ENCODE measurements around the gene SAE1.

DNA sequence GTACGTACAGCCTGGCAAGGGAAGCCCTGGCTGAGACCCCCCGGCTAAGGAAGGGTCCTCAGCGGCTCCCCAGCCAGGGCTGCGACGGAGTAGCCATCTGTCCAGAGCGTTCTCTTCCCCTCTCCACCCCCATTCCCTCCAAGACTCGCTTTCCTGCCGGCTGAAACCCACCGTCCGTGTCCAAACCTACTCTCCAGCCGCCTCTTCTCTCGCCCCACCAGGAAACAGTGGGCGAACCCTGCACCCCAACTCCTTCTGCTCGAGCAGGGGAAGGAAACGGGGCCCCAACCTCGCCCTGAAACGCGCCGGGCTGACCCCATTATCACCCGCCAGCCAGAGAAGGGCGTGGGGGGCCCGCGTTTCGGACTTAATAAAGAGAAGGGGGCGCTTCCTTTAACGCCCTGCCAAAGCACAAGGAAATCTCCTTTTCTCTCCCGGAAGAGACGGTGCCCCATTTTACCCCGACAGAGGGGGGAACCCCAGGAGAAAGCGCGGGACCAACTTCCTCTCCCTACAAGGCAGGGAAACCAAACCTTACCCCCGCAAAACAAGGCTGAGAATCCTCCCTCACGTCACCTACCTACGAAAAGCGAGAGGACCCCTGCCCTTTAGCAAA, 19.5 kb upstream of the SAE1 start:
- TF ChIP-seq EZH2 (IDR thresholded peaks at IDR 0.05; ENCODE audit: borderline replicate concordance, low read depth, low read length, poor library complexity, severe bottlenecking): no peak
- TF ChIP-seq, protein P1, sequence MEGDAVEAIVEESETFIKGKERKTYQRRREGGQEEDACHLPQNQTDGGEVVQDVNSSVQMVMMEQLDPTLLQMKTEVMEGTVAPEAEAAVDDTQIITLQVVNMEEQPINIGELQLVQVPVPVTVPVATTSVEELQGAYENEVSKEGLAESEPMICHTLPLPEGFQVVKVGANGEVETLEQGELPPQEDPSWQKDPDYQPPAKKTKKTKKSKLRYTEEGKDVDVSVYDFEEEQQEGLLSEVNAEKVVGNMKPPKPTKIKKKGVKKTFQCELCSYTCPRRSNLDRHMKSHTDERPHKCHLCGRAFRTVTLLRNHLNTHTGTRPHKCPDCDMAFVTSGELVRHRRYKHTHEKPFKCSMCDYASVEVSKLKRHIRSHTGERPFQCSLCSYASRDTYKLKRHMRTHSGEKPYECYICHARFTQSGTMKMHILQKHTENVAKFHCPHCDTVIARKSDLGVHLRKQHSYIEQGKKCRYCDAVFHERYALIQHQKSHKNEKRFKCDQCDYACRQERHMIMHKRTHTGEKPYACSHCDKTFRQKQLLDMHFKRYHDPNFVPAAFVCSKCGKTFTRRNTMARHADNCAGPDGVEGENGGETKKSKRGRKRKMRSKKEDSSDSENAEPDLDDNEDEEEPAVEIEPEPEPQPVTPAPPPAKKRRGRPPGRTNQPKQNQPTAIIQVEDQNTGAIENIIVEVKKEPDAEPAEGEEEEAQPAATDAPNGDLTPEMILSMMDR (conservative IDR thresholded peaks at IDR 0.05; ENCODE audit: low read depth, low read length): no peak
